Gastroesophageal sphincter (tissue), 4 donors: ENCODE results near the gene SPOCD1. TPM values are rescaled to one million over a fixed set of nuclear protein-coding genes. Genes with fewer than 3 reads are reported as not detected.

Source experiments
- ATAC-seq: fragments of 150-250 bp; one replicate; pipeline ENCODE4 v1.9.1; 2016; ENCODE audit warnings: mild to moderate bottlenecking, moderate library complexity
- H3K27ac ChIP-seq, 4 donors: fragments of 200-600 bp; sonication (generic) in 3 of 4; 1 replicate in 3 of 4; 2 replicates in 1 of 4; pipeline ENCODE4 v1.5.1; 2016 to 2019
- H3K27me3 ChIP-seq: fragments of 200-600 bp; sonication (generic); one replicate; pipeline ENCODE4 v1.5.1; 2019
- H3K36me3 ChIP-seq, 2 donors: fragments of 200-600 bp; sonication (generic); one replicate each; pipeline ENCODE4 v1.5.1; 2019; ENCODE audit warnings: control low read depth in 1 of 2
- H3K4me1 ChIP-seq, 3 donors: fragments of 200-600 bp; sonication (generic); 1 replicate in 2 of 3; 2 replicates in 1 of 3; pipeline ENCODE4 v1.5.1; 2016 to 2019; ENCODE audit warnings: control low read depth in 2 of 3
- H3K4me3 ChIP-seq, 2 donors: fragments of 200-600 bp; sonication (generic); one replicate each; pipeline ENCODE4 v1.5.1; 2019; ENCODE audit warnings: mild to moderate bottlenecking in 1 of 2, moderate library complexity in 1 of 2
- H3K9me3 ChIP-seq, 3 donors: fragments of 200-600 bp; sonication (generic); one replicate each; pipeline ENCODE4 v1.5.1; 2017 to 2019; ENCODE audit warnings: control low read depth in 2 of 3
- CTCF ChIP-seq, 4 experiments: fragments of 200-600 bp in 2 of 4; fragments of 450-650 bp in 2 of 4; sonication (generic) in 1 of 4; IDR thresholded peaks; one replicate each; pipeline ENCODE4 v1.5.1; 2017 to 2019; ENCODE audit warnings: antibody characterized with exemption in 4 of 4, mild to moderate bottlenecking in 2 of 4, moderate library complexity in 2 of 4
- EP300 ChIP-seq: sonication (generic); formaldehyde crosslinking; IDR thresholded peaks from one replicate; pipeline ENCODE4 v1.6.1; 2017; ENCODE audit warnings: antibody characterized with exemption, mild to moderate bottlenecking
- POLR2A ChIP-seq, 2 donors: fragments of 450-650 bp; IDR thresholded peaks; one replicate each; pipeline ENCODE4 v1.6.1; 2017; ENCODE audit warnings: antibody characterized with exemption in 2 of 2, mild to moderate bottlenecking in 2 of 2, moderate library complexity in 1 of 2
- POLR2AphosphoS5 ChIP-seq: sonication (generic); formaldehyde crosslinking; IDR thresholded peaks from one replicate; pipeline ENCODE4 v1.6.1; 2017; ENCODE audit warnings: antibody characterized with exemption
- WGBS, 2 donors: methylation state at CpG; one replicate each; pipeline ENCODE4 v1.1.5; 2018; ENCODE audit warnings: low coverage in 1 of 2; 5-methylcytosine and 5-hydroxymethylcytosine counted together
- total RNA-seq, 4 donors: library from RNA; depleted of rRNA; stranded (reverse); fragments of >200 nt; gene quantifications; one replicate each; pipeline ENCODE4 v1.1.0, GENCODE V29; 2016

Gene SPOCD1
- total RNA-seq, 4 donors from 2014 or later, result 0.27 to 1.6 (median 1.3) TPM; not detected in 1

- ATAC-seq, result no peak
- no peak overlapping the region for H3K27ac ChIP-seq
- no peaks in the 10 kb centered on the region for H3K27me3 ChIP-seq
- no peak overlapping the region for H3K4me3 ChIP-seq
- H3K9me3 ChIP-seq, result no peaks in the 10 kb centered on the region
- no peaks in the 10 kb centered on the region for H3K36me3 ChIP-seq
- H3K4me1 ChIP-seq, result peaks cover 0 to 36% (median 13%) of the 10 kb centered on the region in 3 donors
- TF ChIP-seq POLR2AphosphoS5 (no peak), CTCF (IDR thresholded peaks at IDR 0.05) (no peak)
- WGBS, 2 donors, result 76 to 83% methylated on average over 3 to 9 of the region's 16 CpGs
Measured at GRCh38 chr1:31786366-31787060, 29.3 kb downstream of the SPOCD1 start.

- ATAC-seq, result no peak
- H3K4me1 ChIP-seq, result peaks cover 0 to 41% (median 14%) of the 10 kb centered on the region in 3 donors
- 79 to 92% methylated on average over 2 to 3 of the region's 3 CpGs for WGBS, 2 donors
- no peaks in the 10 kb centered on the region for H3K36me3 ChIP-seq
- H3K27ac ChIP-seq, result no peak overlapping the region
- no peaks in the 10 kb centered on the region for H3K27me3 ChIP-seq
- H3K4me3 ChIP-seq, result no peak overlapping the region
- no peaks in the 10 kb centered on the region for H3K9me3 ChIP-seq
- no peak for TF ChIP-seq POLR2A (IDR thresholded peaks at IDR 0.05)
- TF ChIP-seq POLR2AphosphoS5, result no peak
- no peak for TF ChIP-seq CTCF (IDR thresholded peaks at IDR 0.05)
- TF ChIP-seq EP300, result no peak
Measured at GRCh38 chr1:31785947-31786290, 29.9 kb downstream of the SPOCD1 start.

GRCh38 chr1:31785020-31785946, 30.5 kb downstream of the SPOCD1 start:
- 62 to 71% methylated on average over 4 to 6 of the region's 20 CpGs for WGBS, 2 donors
- Histone ChIP-seq H3K4me3 (no peak overlapping the region), H3K9me3 (no peaks in the 10 kb centered on the region), H3K4me1 (peaks cover 0 to 41% (median 14%) of the 10 kb centered on the region in 3 donors), H3K27ac (no peak overlapping the region), H3K27me3 (no peaks in the 10 kb centered on the region), H3K36me3 (no peaks in the 10 kb centered on the region)
- TF ChIP-seq POLR2A (IDR thresholded peaks at IDR 0.05) (no peak), CTCF (IDR thresholded peaks at IDR 0.05) (no peak), EP300 (no peak), POLR2AphosphoS5 (no peak)
- no peak for ATAC-seq

- H3K9me3 ChIP-seq, result no peaks in the 10 kb centered on the region
- 87 to 92% methylated on average over 2 to 3 of the region's 4 CpGs for WGBS, 2 donors
- no peak for TF ChIP-seq CTCF (IDR thresholded peaks at IDR 0.05)
- H3K36me3 ChIP-seq, result no peaks in the 10 kb centered on the region
- H3K4me3 ChIP-seq, result no peak overlapping the region
- H3K4me1 ChIP-seq, result peaks cover 0 to 38% (median 14%) of the 10 kb centered on the region in 3 donors
- H3K27me3 ChIP-seq, result no peaks in the 10 kb centered on the region
- no peak overlapping the region for H3K27ac ChIP-seq
- ATAC-seq, result no peak
Measured at GRCh38 chr1:31784356-31785019, 31.3 kb downstream of the SPOCD1 start.
